Embryonic facial prominence (tissue), 1 donor: ENCODE results near the gene KRT222.

Experiments used
- DNase-seq: peaks from one replicate; pipeline ENCODE4 v3.0.0-alpha.2; 2016; ENCODE audit errors: extremely low spot score

Gene KRT222

GRCh38 chr17:40664582-40665333, at the start of gene KRT222:
KRT222 (minus strand) TSS chr17:40665177; CDS start chr17:40665099, 78 bp downstream.
- no peak for DNase-seq

GRCh38 chr17:40714473-40714872, 49.5 kb upstream of the KRT222 start:
- DNase-seq, result no peak

- no peak for DNase-seq
Observed at GRCh38 chr17:40707745-40708144, 42.8 kb upstream of the KRT222 start.

GRCh38 chr17:40705584-40705983, 40.6 kb upstream of the KRT222 start:
- DNase-seq, result no peak

- no peak for DNase-seq
Observed at GRCh38 chr17:40703652-40704051, 38.7 kb upstream of the KRT222 start, which contains the start of gene KRT24. KRT24 (minus strand) TSS chr17:40703752; CDS start chr17:40703693, 59 bp downstream.

GRCh38 chr17:40702271-40702670, 37.3 kb upstream of the KRT222 start:
- DNase-seq, result no peak

- no peak for DNase-seq
Observed at GRCh38 chr17:40699853-40700252, 34.9 kb upstream of the KRT222 start.

- no peak for DNase-seq
Observed at GRCh38 chr17:40699371-40699770, 34.4 kb upstream of the KRT222 start.

GRCh38 chr17:40697297-40697696, 32.3 kb upstream of the KRT222 start:
- DNase-seq, result no peak

- DNase-seq, result no peak
Observed at GRCh38 chr17:40696651-40697072, 31.7 kb upstream of the KRT222 start.

- no peak for DNase-seq
Observed at GRCh38 chr17:40695874-40696472, 31.0 kb upstream of the KRT222 start.

- no peak for DNase-seq
Observed at GRCh38 chr17:40694584-40694983, 29.6 kb upstream of the KRT222 start.

- no peak for DNase-seq
Observed at GRCh38 chr17:40687106-40687505, 22.1 kb upstream of the KRT222 start.

GRCh38 chr17:40686192-40686591, 21.2 kb upstream of the KRT222 start:
- DNase-seq, result no peak

- no peak for DNase-seq
Observed at GRCh38 chr17:40680998-40681397, 16.0 kb upstream of the KRT222 start.

GRCh38 chr17:40679523-40679907, 14.5 kb upstream of the KRT222 start:
- no peak for DNase-seq

GRCh38 chr17:40678902-40679522, 14.0 kb upstream of the KRT222 start:
- no peak for DNase-seq

GRCh38 chr17:40675905-40676304, 10.9 kb upstream of the KRT222 start:
- DNase-seq, result no peak

GRCh38 chr17:40672654-40673053, 7.7 kb upstream of the KRT222 start:
- DNase-seq, result no peak

GRCh38 chr17:40671282-40671681, 6.3 kb upstream of the KRT222 start:
- no peak for DNase-seq

- no peak for DNase-seq
Observed at GRCh38 chr17:40666331-40666730, 1.4 kb upstream of the KRT222 start.

GRCh38 chr17:40663252-40663651, 1.7 kb downstream of the KRT222 start:
- no peak for DNase-seq

GRCh38 chr17:40659911-40660310, 5.1 kb downstream of the KRT222 start:
- no peak for DNase-seq
